H1 (cell line): ENCODE measurements around the gene EXOC1. TPM values are rescaled to one million over a fixed set of nuclear protein-coding genes. Genes with fewer than 3 reads are reported as not detected.

ENCODE experiments used
- CTCF ChIA-PET: fragments of 300-600 bp; sonication (Branson Sonifier 250); formaldehyde crosslinking; loops from one replicate; lab custom pipeline; 2021; ENCODE audit not compliant: partially characterized antibody; lab: Charles Lee
- POLR2A ChIA-PET: fragments of 300-600 bp; sonication (Branson Sonifier 250); formaldehyde crosslinking; loops from one replicate; lab custom pipeline; 2021; ENCODE audit warnings: inconsistent platforms; ENCODE audit not compliant: partially characterized antibody; lab: Charles Lee
- DNase-seq, 2 experiments: peaks; one replicate each; pipeline versions ENCODE4 v3.0.0 to v3.0.0-alpha.2; 2010 to 2022; ENCODE audit warnings: low spot score in 2 of 2, low read depth in 1 of 2, mixed read lengths in 1 of 2
- FAIRE-seq: peaks from 2 replicates; lab custom pipeline; 2011; peaks lifted over from hg19 to GRCh38; lab: Jason Lieb, UNC
- H2AFZ ChIP-seq: 2 replicates; pipeline ENCODE4 v1.8.1; 2012; ENCODE audit warnings: low read length, inconsistent platforms
- H2AK5ac ChIP-seq: 2 replicates; pipeline ENCODE4 v1.6.1; 2013; ENCODE audit warnings: low read depth, low read length
- H2BK120ac ChIP-seq: replicated peaks from 2 replicates; pipeline ENCODE3; 2013; ENCODE audit warnings: low read depth, low read length, inconsistent platforms
- H2BK12ac ChIP-seq: 2 replicates; pipeline ENCODE4 v1.6.1; 2013; ENCODE audit warnings: low read depth, low read length
- H2BK15ac ChIP-seq: 2 replicates; pipeline ENCODE4 v1.6.1; 2013; ENCODE audit warnings: low read length
- H2BK20ac ChIP-seq: 2 replicates; pipeline ENCODE4 v1.6.1; 2013; ENCODE audit warnings: low read length
- H2BK5ac ChIP-seq: 2 replicates; pipeline ENCODE4 v1.6.1; 2013; ENCODE audit warnings: low read depth, low read length
- H3K14ac ChIP-seq: 2 replicates; pipeline ENCODE4 v1.6.1; 2013; ENCODE audit warnings: inconsistent platforms; ENCODE audit not compliant: insufficient read length
- H3K18ac ChIP-seq: 2 replicates; pipeline ENCODE4 v1.6.1; 2013; ENCODE audit warnings: low read length; ENCODE audit errors: extremely low read depth
- H3K23ac ChIP-seq: 2 replicates; pipeline ENCODE4 v1.6.1; 2013; ENCODE audit warnings: inconsistent platforms; ENCODE audit not compliant: insufficient read length
- H3K23me2 ChIP-seq: 2 replicates; pipeline ENCODE4 v1.6.1; 2013; ENCODE audit warnings: low read depth, low read length
- H3K27ac ChIP-seq: 2 replicates; pipeline ENCODE4 v1.6.1; 2011; ENCODE audit warnings: low read depth, low read length, inconsistent platforms
- H3K27me3 ChIP-seq, 4 experiments: replicated peaks in 1 of 4; 1 replicate in 1 of 4; 2 replicates in 3 of 4; pipeline versions ENCODE4 v1.6.1 to v1.8.1; 2011 to 2013; ENCODE audit warnings: low read length in 3 of 4, mild to moderate bottlenecking in 3 of 4, inconsistent platforms in 2 of 4, mixed read lengths in 2 of 4, moderate library complexity in 1 of 4; ENCODE audit not compliant: control insufficient read depth in 3 of 4, insufficient read depth in 3 of 4; ENCODE audit errors: extremely low read depth in 1 of 4
- H3K36me3 ChIP-seq, 4 experiments: 2 replicates each; pipeline versions ENCODE4 v1.6.1 to v1.8.1; 2011 to 2013; ENCODE audit warnings: mild to moderate bottlenecking in 4 of 4, low read length in 3 of 4, moderate library complexity in 2 of 4, control low read depth in 1 of 4, inconsistent platforms in 1 of 4; ENCODE audit not compliant: insufficient read depth in 4 of 4, control insufficient read depth in 2 of 4
- H3K4ac ChIP-seq: replicated peaks from 2 replicates; pipeline ENCODE3; 2013; ENCODE audit warnings: low read length, low read depth, mixed read lengths, inconsistent platforms; ENCODE audit not compliant: insufficient read length
- H3K4me1 ChIP-seq, 4 experiments: replicated peaks in 1 of 4; 1 replicate in 1 of 4; 2 replicates in 3 of 4; pipeline versions ENCODE4 v1.6.1 to v1.8.1; 2011 to 2013; ENCODE audit warnings: low read length in 3 of 4, inconsistent platforms in 2 of 4, mixed read lengths in 1 of 4; ENCODE audit not compliant: insufficient read depth in 4 of 4, control insufficient read depth in 3 of 4
- H3K4me2 ChIP-seq, 2 experiments: 2 replicates each; pipeline versions ENCODE4 v1.6.1 to v1.8.1; 2011 to 2013; ENCODE audit warnings: low read depth in 2 of 2, low read length in 2 of 2, control low read depth in 1 of 2, inconsistent platforms in 1 of 2, mild to moderate bottlenecking in 1 of 2; ENCODE audit not compliant: insufficient read depth in 1 of 2
- H3K4me3 ChIP-seq, 4 experiments: fragments of 200-600, 300-600 bp in 1 of 4; sonication (generic), shearing (Covaris generic), sonication (Bioruptor Twin) in 1 of 4; 2 replicates each; pipeline versions ENCODE4 v1.5.1 to v1.8.1; 2011 to 2016; ENCODE audit warnings: low read length in 4 of 4, low read depth in 3 of 4, control low read depth in 2 of 4, inconsistent platforms in 2 of 4, mild to moderate bottlenecking in 2 of 4, mixed read lengths in 1 of 4, moderate library complexity in 1 of 4; ENCODE audit not compliant: insufficient read depth in 2 of 4; ENCODE audit errors: extremely low read depth in 1 of 4
- H3K56ac ChIP-seq: replicated peaks from 2 replicates; pipeline ENCODE3; 2013; ENCODE audit warnings: low read depth, mild to moderate bottlenecking, mixed read lengths, low read length, inconsistent platforms; ENCODE audit not compliant: insufficient read length
- H3K79me1 ChIP-seq: 2 replicates; pipeline ENCODE4 v1.6.1; 2013; ENCODE audit warnings: low read depth, low read length, control low read depth
- H3K79me2 ChIP-seq, 2 experiments: 2 replicates each; pipeline versions ENCODE4 v1.6.1 to v1.8.1; 2012 to 2013; ENCODE audit warnings: low read length in 2 of 2, mild to moderate bottlenecking in 2 of 2, inconsistent platforms in 1 of 2; ENCODE audit not compliant: insufficient read depth in 2 of 2, control insufficient read depth in 1 of 2
- H3K9ac ChIP-seq, 4 experiments: replicated peaks in 1 of 4; 1 replicate in 1 of 4; 2 replicates in 3 of 4; pipeline versions ENCODE4 v1.6.1 to v1.8.1; 2011 to 2013; ENCODE audit warnings: low read depth in 3 of 4, low read length in 3 of 4, control low read depth in 2 of 4, mild to moderate bottlenecking in 2 of 4, moderate library complexity in 2 of 4, inconsistent platforms in 1 of 4; ENCODE audit errors: extremely low read depth in 1 of 4
- H3K9me3 ChIP-seq, 2 experiments: 2 replicates each; pipeline versions ENCODE4 v1.6.1 to v1.8.1; 2012 to 2013; ENCODE audit warnings: mild to moderate bottlenecking in 2 of 2, moderate library complexity in 2 of 2, control low read depth in 1 of 2, inconsistent platforms in 1 of 2, low read depth in 1 of 2, low read length in 1 of 2, mixed read lengths in 1 of 2; ENCODE audit not compliant: insufficient read depth in 2 of 2
- H4K20me1 ChIP-seq, 2 experiments: replicated peaks in 1 of 2; 2 replicates each; pipeline versions ENCODE3 to v1.8.1; 2011 to 2013; ENCODE audit warnings: inconsistent platforms in 2 of 2, low read length in 2 of 2, mild to moderate bottlenecking in 1 of 2; ENCODE audit not compliant: insufficient read depth in 2 of 2, control insufficient read depth in 1 of 2
- H4K5ac ChIP-seq: 2 replicates; pipeline ENCODE4 v1.6.1; 2013; ENCODE audit warnings: low read length, low read depth, mixed read lengths, inconsistent platforms; ENCODE audit not compliant: insufficient read length
- H4K8ac ChIP-seq: 2 replicates; pipeline ENCODE4 v1.8.0; 2013; ENCODE audit warnings: mild to moderate bottlenecking, moderate library complexity, low read length, inconsistent platforms; ENCODE audit not compliant: insufficient read depth; ENCODE audit errors: extremely low read depth
- H4K91ac ChIP-seq: replicated peaks from 2 replicates; pipeline ENCODE3; 2013; ENCODE audit warnings: low read length, mixed read lengths, inconsistent platforms; ENCODE audit not compliant: insufficient read length
- ASH2L ChIP-seq: fragments of 200-600, 300-600 bp; sonication (generic); IDR thresholded peaks from one replicate; pipeline ENCODE4 v1.7.1; 2017; ENCODE audit warnings: low read length
- CBX5 ChIP-seq: fragments of 300-800, 300-1000 bp; sonication (generic); IDR thresholded peaks from 2 replicates; pipeline ENCODE4 v1.7.1; 2016; ENCODE audit warnings: antibody characterized with exemption, low read length, low read depth
- CHD1 ChIP-seq: IDR thresholded peaks from 2 replicates; pipeline ENCODE4 v1.6.1; 2012; ENCODE audit warnings: low read depth, low read length, improper control_type of control experiment
- EGR1 ChIP-seq: IDR thresholded peaks from 2 replicates; pipeline ENCODE4 v1.6.1; 2011; ENCODE audit warnings: low read depth, low read length, borderline replicate concordance
- EP300 ChIP-seq, 2 experiments: IDR thresholded peaks; 1 replicate in 1 of 2; 2 replicates in 1 of 2; pipeline ENCODE4 v1.6.1; 2011 to 2012; ENCODE audit warnings: low read depth in 2 of 2, low read length in 2 of 2, mild to moderate bottlenecking in 2 of 2, borderline replicate concordance in 1 of 2, inconsistent platforms in 1 of 2, moderate library complexity in 1 of 2
- GABPA ChIP-seq: IDR thresholded peaks from 2 replicates; pipeline ENCODE4 v1.6.1; 2011; ENCODE audit warnings: mild to moderate bottlenecking, low read length, moderate library complexity, borderline replicate concordance; ENCODE audit not compliant: insufficient read depth
- RBBP5 ChIP-seq: IDR thresholded peaks from 2 replicates; pipeline ENCODE4 v1.7.1; 2012; ENCODE audit warnings: low read depth, mild to moderate bottlenecking, inconsistent platforms, low read length, moderate library complexity, borderline replicate concordance
- SAP30 ChIP-seq: fragments of 300-600 bp; sonication (generic); IDR thresholded peaks from 2 replicates; pipeline ENCODE4 v1.7.1; 2012; ENCODE audit warnings: low read length, moderate library complexity, mild to moderate bottlenecking, inconsistent platforms; ENCODE audit not compliant: insufficient read depth, insufficient replicate concordance
- SIRT6 ChIP-seq: IDR thresholded peaks from one replicate; pipeline ENCODE4 v1.7.1; 2012; ENCODE audit warnings: low read length, inconsistent platforms
- SUZ12 ChIP-seq: fragments of 200-600 bp; sonication (generic); IDR thresholded peaks from 2 replicates; pipeline ENCODE4 v1.6.1; 2012; ENCODE audit warnings: mild to moderate bottlenecking, inconsistent platforms, low read length, moderate library complexity, mixed read lengths
- TAF7 ChIP-seq: optimal IDR thresholded peaks from 2 replicates; pipeline ENCODE3; 2011; ENCODE audit warnings: low read depth, mild to moderate bottlenecking, inconsistent platforms, low read length, moderate library complexity, borderline replicate concordance
- WGBS, 2 experiments: shearing (Covaris generic) in 1 of 2; methylation state at CpG; one replicate each; pipeline versions ENCODE4 v1.1.6 to v1.1.7; 2013 to 2015; ENCODE audit warnings: low lambda C conversion rate in 2 of 2, mixed read lengths in 2 of 2, inconsistent platforms in 1 of 2, low coverage in 1 of 2, missing lambda C conversion rate in 1 of 2; ENCODE audit not compliant: insufficient replicate concordance in 2 of 2, insufficient coverage in 1 of 2, insufficient read length in 1 of 2; ENCODE audit errors: extremely low coverage in 1 of 2, missing lambda C conversion rate in 1 of 2; 5-methylcytosine and 5-hydroxymethylcytosine counted together
- polyA plus RNA-seq, 7 experiments: library from polyadenylated mRNA; depleted of rRNA in 3 of 7; stranded (reverse) in 5 of 7; unstranded in 2 of 7; fragments of >200 nt in 5 of 7; fragments of 200-250 nt in 2 of 7; gene quantifications; 1 replicate in 5 of 7; 2 replicates in 1 of 7; 4 replicates in 1 of 7; pipeline versions ENCODE4 v1.2.1 to v1.2.3, GENCODE V29; 2011 to 2013; ENCODE audit warnings: missing spikeins in 2 of 7, mixed read lengths in 2 of 7
- total RNA-seq: library from RNA; stranded (reverse); fragmentation: NEBNext Ultra II Directional; extraction: Animal tissue kit (Norgen Biotek cat#: 25700); gene quantifications from 2 replicates; pipeline ENCODE4 v1.2.1, GENCODE V29; 2021
- TF ChIP-seq, protein P1 (sequence below): IDR thresholded peaks from 2 replicates; pipeline ENCODE4 v1.6.1; 2012; ENCODE audit warnings: inconsistent platforms

The EXOC1 gene
- total and polyA plus RNA-seq, 2 of the 8 experiments (the other 6 are each of a cell fraction or from before 2014, with no cell fraction given) = 5.9 to 19.6 TPM

- Histone ChIP-seq H3K4me2 (no peak overlapping the region), H2AK5ac (no peak overlapping the region), H3K27me3 (no peaks in the 10 kb centered on the region), H3K4me1 (no peaks in the 10 kb centered on the region), H4K20me1 (no peaks in the 10 kb centered on the region), H3K23me2 (no peaks in the 10 kb centered on the region; the same call in 1 of the 2 replicates), H2BK120ac (no peak overlapping the region), H2BK20ac (no peak overlapping the region), H3K23ac (no peak overlapping the region), H4K91ac (no peak overlapping the region), H3K9ac (no peak overlapping the region), H3K36me3 (peaks cover 3 to 32% (median 9%) of the 10 kb centered on the region in 4 experiments; a peak in 4 of 8 replicates), H2AFZ (no peak overlapping the region), H3K79me1 (no peaks in the 10 kb centered on the region), H4K8ac (no peak overlapping the region), H3K4ac (no peak overlapping the region), H3K4me3 (no peak overlapping the region), H3K9me3 (no peaks in the 10 kb centered on the region), H2BK5ac (no peak overlapping the region), H2BK12ac (no peak overlapping the region), H3K18ac (no peak overlapping the region), H3K27ac (no peak overlapping the region), H3K79me2 (no peaks in the 10 kb centered on the region), H4K5ac (no peak overlapping the region), H3K56ac (no peak overlapping the region), H2BK15ac (no peak overlapping the region), H3K14ac (no peak overlapping the region)
- FAIRE-seq (no peak), DNase-seq (no peak)
- WGBS, 2 experiments = 86% methylated on average over 2 of the region's 2 CpGs; no CpG with 5 or more reads in 1 of the 2 experiments
- ChIA-PET POLR2A (interaction anchor here (0.6 kb wide), 1 partner anchor 30 kb away, joined by 3 read pairs; no protein-coding TSS in a partner anchor), CTCF (interaction anchor here (0.6 to 2.5 kb wide), 25 partner anchors 10 to 868 kb away, joined by 3 to 8 read pairs (median 4); partner anchors contain the start of gene EXOC1L)
- no peak for TF ChIP-seq CHD1
- TF ChIP-seq EP300 (IDR thresholded peaks at IDR 0.05; ENCODE audit: borderline replicate concordance in 1 of 2, low read depth in 2 of 2, low read length in 2 of 2) = no peak
- no peak for TF ChIP-seq RBBP5
- no peak for TF ChIP-seq ASH2L
- TF ChIP-seq GABPA = no peak
- no peak for TF ChIP-seq EGR1
- TF ChIP-seq, protein P1, sequence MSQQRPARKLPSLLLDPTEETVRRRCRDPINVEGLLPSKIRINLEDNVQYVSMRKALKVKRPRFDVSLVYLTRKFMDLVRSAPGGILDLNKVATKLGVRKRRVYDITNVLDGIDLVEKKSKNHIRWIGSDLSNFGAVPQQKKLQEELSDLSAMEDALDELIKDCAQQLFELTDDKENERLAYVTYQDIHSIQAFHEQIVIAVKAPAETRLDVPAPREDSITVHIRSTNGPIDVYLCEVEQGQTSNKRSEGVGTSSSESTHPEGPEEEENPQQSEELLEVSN = no peak
- TF ChIP-seq CBX5 = no peak
- TF ChIP-seq SUZ12 = no peak
- no peak for TF ChIP-seq SAP30
- no peak for TF ChIP-seq SIRT6
- TF ChIP-seq TAF7 = no peak
Measured at GRCh38 chr4:55866290-55866907, 13.0 kb downstream of the EXOC1 start.
